Activated CD4-positive, alpha-beta T cell treated with anti-CD3 and anti-CD28 coated beads, Interleukin-10, Interleukin-2, amounts not matched to agents 100 ng/mL and 50 ng/mL, durations not matched to agents 16 hours and 8 hours (primary cell): ENCODE data around the gene ABCA4.

ENCODE experiments used
- DNase-seq: peaks from one replicate; pipeline ENCODE4 v3.0.0-alpha.2; 2020

Gene ABCA4

GRCh38 chr1:94079080-94079940 is 41.6 kb downstream of the ABCA4 start:
- DNase-seq, result no peak

DNA sequence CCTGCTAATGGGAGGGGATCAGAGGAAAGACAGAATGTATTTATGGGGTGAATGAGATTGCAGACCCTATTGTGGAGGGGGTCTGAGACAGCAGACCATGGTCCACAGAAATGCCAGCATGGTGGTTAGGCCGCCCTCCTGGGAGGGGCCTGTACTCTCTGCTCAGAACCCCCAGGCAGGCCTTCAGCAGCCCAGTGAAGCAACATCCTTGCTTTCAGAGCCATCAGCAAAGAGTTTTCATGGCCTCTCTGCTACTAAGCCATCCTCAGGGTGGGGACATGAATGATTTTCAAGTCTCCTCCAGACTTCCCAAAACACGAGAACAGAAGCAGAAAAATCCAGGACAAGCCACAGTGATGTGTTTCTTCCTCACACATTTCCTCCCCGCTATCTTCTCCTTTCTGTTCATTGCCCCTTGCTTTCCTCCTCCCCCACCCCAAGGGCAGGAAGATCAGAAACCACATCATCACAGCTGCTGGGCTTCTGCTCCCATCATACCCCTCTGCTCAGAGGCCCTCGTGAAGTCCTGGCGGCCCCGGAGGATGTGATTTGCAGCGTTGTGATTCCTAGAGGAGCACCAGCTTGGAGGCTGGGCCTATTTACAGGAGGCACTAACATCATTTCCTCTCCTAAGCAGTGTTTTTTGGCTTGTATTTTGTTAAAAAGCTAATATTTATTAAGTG is 48.0 kb downstream of the ABCA4 start:
- DNase-seq, result no peak

GRCh38 chr1:94071976-94072375 is 49.0 kb downstream of the ABCA4 start:
- no peak for DNase-seq

GRCh38 chr1:94071391-94071790 is 49.6 kb downstream of the ABCA4 start:
- DNase-seq, result no peak

- no peak for DNase-seq
Observed at GRCh38 chr1:94070865-94071264, 50.1 kb downstream of the ABCA4 start.

- DNase-seq, result no peak
Observed at GRCh38 chr1:94069919-94070285, 51.0 kb downstream of the ABCA4 start.

GRCh38 chr1:94068999-94069918 is 51.7 kb downstream of the ABCA4 start:
- DNase-seq, result no peak

- DNase-seq, result no peak
Observed at GRCh38 chr1:94068096-94068998, 52.6 kb downstream of the ABCA4 start.

- no peak for DNase-seq
Observed at GRCh38 chr1:94067196-94067595, 53.8 kb downstream of the ABCA4 start.

GRCh38 chr1:94063379-94063778 is 57.6 kb downstream of the ABCA4 start:
- DNase-seq, result no peak

GRCh38 chr1:94061513-94062443 is 59.2 kb downstream of the ABCA4 start:
- peak; percentile 38 for DNase-seq

GRCh38 chr1:94060720-94061119 is 60.2 kb downstream of the ABCA4 start:
- no peak for DNase-seq

- DNase-seq, result no peak
Observed at GRCh38 chr1:94058766-94059165, 62.2 kb downstream of the ABCA4 start.

DNA sequence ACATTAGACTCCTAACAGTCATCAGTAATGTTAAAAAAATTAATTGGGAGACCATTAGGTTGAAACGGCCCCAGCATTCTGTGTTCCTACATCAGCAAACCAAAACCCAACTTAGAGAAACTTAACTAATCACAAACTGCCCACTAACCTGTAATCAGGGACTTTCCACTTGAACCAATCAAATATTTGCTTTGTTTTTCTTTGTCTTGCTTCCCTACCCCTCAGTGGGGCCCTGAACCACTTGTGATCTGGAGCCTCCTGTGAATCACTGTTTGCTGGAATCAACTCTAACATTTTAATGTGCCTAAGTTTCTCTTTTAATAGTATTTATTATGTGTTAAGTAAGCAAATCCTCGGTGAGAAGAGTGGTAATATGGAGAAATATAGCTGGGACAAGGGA is 64.0 kb downstream of the ABCA4 start:
- no peak for DNase-seq

DNA sequence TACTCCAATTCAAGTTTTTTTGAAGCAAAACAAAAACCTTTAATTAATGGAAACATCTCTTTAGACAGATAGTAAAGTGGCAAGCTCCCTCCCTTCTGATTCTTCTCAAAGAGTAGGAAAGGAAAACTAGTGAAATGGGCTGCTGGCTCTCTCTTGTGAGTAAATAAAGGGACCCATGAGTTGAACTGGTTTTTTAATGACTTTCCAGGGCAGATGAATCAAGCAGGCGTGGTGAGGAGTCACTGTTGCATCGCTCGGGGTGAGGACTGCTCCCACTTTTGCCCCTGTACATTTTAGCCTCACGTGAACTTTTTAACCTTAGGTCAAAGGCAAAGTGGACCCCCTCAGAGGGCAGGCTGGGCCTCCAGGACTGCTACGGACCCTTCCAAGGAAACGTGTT is 64.8 kb downstream of the ABCA4 start:
- DNase-seq, result no peak

GRCh38 chr1:94055459-94056122 is 65.4 kb downstream of the ABCA4 start:
- no peak for DNase-seq

DNA sequence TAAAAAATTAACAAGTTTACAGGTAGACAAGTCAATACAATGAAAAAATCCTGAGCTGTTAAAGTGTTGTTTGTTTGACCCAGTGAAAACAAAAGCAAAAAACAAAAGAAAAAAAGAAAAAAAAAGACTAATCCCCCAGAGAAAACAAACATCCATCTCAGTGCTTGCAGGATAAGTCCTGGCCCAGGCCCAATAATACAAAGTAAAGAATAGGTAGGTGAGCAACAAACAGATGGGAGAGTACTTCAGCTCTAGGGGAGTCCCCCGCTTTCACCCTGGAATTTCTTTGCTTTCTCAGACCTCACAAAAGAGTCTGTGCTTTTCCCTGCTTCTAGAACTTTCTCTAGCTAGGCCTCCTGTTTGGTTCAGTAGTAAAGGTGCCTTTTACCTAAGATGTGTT is 70.3 kb downstream of the ABCA4 start:
- no peak for DNase-seq

- DNase-seq, result no peak
Observed at GRCh38 chr1:94050254-94050653, 70.7 kb downstream of the ABCA4 start.

DNA sequence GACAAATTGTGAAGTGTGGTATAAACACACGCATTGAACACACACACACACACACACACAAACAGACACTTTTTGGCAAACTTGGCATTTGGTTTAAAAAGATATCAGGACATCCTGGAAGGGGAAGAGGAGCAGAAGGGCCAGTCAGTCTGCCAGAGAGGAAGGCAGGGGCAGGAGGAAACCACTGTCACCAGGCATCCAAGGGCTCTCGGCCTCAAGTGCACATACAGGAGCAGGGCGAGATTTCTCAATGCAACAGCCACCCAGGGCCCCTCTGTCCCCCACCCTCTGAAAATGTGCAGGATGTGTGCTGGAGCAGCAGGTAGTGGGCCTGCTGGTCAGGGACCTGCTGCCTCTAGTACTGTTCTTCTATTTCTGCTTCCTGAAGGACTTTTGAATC is 71.2 kb downstream of the ABCA4 start:
- DNase-seq, result no peak

DNA sequence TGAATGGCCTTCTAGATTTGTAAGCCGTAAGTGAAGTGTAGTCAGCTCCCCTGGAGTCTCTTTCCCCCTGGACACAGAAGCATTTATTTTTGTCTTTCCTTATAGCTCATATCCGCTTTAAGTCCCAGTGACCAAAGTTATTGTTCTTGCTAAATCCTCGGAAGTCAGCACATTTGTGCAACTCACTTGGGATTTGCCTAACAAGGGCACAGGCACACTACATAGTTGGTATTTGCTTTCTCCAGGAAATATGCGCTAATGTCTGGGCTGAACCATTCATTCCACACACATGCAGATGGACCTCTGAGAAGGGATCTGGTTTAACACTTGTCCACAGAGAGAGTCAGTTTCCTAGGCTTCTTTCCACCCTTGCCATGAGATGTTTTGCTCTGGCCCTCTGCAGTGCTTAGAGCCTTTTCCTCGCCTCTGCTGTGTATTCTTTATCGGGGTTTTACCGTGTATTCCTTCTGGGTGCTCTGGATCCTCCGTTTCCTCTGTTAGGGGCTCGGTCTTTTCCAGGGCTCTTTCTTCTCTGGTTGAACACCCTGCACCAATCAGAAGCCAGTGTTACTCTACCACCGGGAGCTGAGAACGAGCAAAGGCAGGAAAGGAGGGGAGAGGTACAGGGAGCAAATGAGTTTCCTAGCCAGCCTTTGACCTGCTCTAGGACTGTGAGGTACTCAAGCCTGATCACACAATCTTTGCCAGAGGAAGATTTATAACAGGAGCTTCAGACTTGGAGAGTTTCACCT is 72.4 kb downstream of the ABCA4 start:
- no peak for DNase-seq
